MM.1S (cell line): ENCODE results near the gene ST6GAL2.

Source experiments
- DNase-seq: peaks from one replicate; pipeline ENCODE4 v3.0.0-alpha.2; 2015
- H2AFZ ChIP-seq: fragments of 300-600 bp; sonication (generic); 2 replicates; pipeline ENCODE4 v1.6.0; 2016; ENCODE audit warnings: antibody characterized with exemption, low read length
- H3F3A ChIP-seq: fragments of 300-600 bp; sonication (generic); 2 replicates; pipeline ENCODE4 v1.6.1; 2016; ENCODE audit warnings: mild to moderate bottlenecking, antibody characterized with exemption, low read length, moderate library complexity, mixed read lengths; ENCODE audit not compliant: insufficient read depth
- H3K27ac ChIP-seq: fragments of 300-600 bp; sonication (generic); 2 replicates; pipeline ENCODE4 v1.5.1; 2016; ENCODE audit warnings: mild to moderate bottlenecking, low read length
- H3K27me3 ChIP-seq: fragments of 300-600 bp; sonication (generic); replicated peaks from 2 replicates; pipeline ENCODE4 v1.6.0; 2016; ENCODE audit warnings: low read length; ENCODE audit not compliant: insufficient read depth
- H3K36me3 ChIP-seq: fragments of 300-600 bp; sonication (generic); replicated peaks from 2 replicates; pipeline ENCODE4 v1.6.1; 2016; ENCODE audit warnings: mild to moderate bottlenecking, low read length, mixed read lengths; ENCODE audit not compliant: insufficient read depth
- H3K4me1 ChIP-seq: fragments of 300-600 bp; sonication (generic); 2 replicates; pipeline ENCODE4 v1.6.1; 2016; ENCODE audit warnings: low read length, mixed read lengths
- H3K4me2 ChIP-seq: fragments of 300-600 bp; sonication (generic); 2 replicates; pipeline ENCODE4 v1.6.0; 2016; ENCODE audit warnings: low read depth, low read length
- H3K4me3 ChIP-seq: fragments of 300-600 bp; sonication (generic); 2 replicates; pipeline ENCODE4 v1.5.1; 2016; ENCODE audit warnings: low read length, mixed read lengths
- H3K79me2 ChIP-seq: fragments of 300-600 bp; sonication (generic); 2 replicates; pipeline ENCODE4 v1.6.1; 2016; ENCODE audit warnings: mixed run types, low read length, mixed read lengths
- H3K9ac ChIP-seq: fragments of 300-600 bp; sonication (generic); 2 replicates; pipeline ENCODE4 v1.6.1; 2016; ENCODE audit warnings: low read length, mixed read lengths
- H3K9me2 ChIP-seq: fragments of 300-600 bp; sonication (generic); replicated peaks from 2 replicates; pipeline ENCODE4 v1.6.1; 2016; ENCODE audit warnings: mild to moderate bottlenecking, low read length, mixed read lengths; ENCODE audit not compliant: insufficient read depth
- H3K9me3 ChIP-seq: fragments of 300-600 bp; sonication (generic); replicated peaks from 2 replicates; pipeline ENCODE4 v1.6.1; 2016; ENCODE audit warnings: mild to moderate bottlenecking, low read length, mixed read lengths; ENCODE audit not compliant: insufficient read depth
- H4K20me1 ChIP-seq: fragments of 300-600 bp; sonication (generic); 2 replicates; pipeline ENCODE4 v1.6.1; 2016; ENCODE audit warnings: mild to moderate bottlenecking, low read length, moderate library complexity, mixed read lengths; ENCODE audit not compliant: insufficient read depth
- EZH2 ChIP-seq: fragments of 300-600 bp; sonication (generic); optimal IDR thresholded peaks from 2 replicates; pipeline ENCODE3; 2017; ENCODE audit warnings: low read depth, mild to moderate bottlenecking, antibody characterized with exemption, low read length, mixed read lengths
- EZH2phosphoT487 ChIP-seq: fragments of 300-600 bp; sonication (generic); IDR thresholded peaks from 2 replicates; pipeline ENCODE4 v1.6.1; 2018; ENCODE audit warnings: antibody characterized with exemption, low read length
- TF ChIP-seq, protein P1 (sequence below): fragments of 300-600 bp; sonication (generic); IDR thresholded peaks from 2 replicates; pipeline ENCODE4 v1.5.1; 2016; ENCODE audit warnings: antibody characterized with exemption, low read length, mixed read lengths

Gene ST6GAL2

DNA sequence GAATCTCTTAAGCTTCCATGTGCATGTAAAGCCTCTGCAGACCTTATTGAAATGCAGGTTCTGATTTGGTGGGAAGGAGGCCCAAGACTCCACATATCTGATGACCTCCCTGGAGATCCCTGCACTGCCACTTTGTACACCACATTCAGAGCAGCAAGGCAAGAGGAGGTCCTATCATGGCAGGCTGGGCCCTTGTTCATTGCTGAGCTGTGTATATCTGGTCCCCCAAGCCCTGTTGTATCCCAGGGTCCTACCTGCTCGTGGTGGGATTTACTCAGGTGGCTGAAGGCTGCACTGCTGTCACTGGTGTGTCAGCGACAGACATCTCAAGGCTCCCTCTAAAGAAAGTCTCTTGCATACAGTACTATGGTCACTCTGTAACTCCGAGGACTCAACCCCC is 114.2 kb downstream of the ST6GAL2 start:
- no peak overlapping the region for H3K27ac ChIP-seq
- no peak for DNase-seq
- no peaks in the 10 kb centered on the region for H3K9me2 ChIP-seq
- no peak overlapping the region for H3K9ac ChIP-seq
- no peak overlapping the region for H3K4me3 ChIP-seq
- H3K79me2 ChIP-seq = no peaks in the 10 kb centered on the region
- no peaks in the 10 kb centered on the region for H3K36me3 ChIP-seq
- H3K27me3 ChIP-seq = no peaks in the 10 kb centered on the region
- H3K4me2 ChIP-seq = no peak overlapping the region
- no peaks in the 10 kb centered on the region for H3K4me1 ChIP-seq
- no peaks in the 10 kb centered on the region for H3K9me3 ChIP-seq
- TF ChIP-seq, protein P1, sequence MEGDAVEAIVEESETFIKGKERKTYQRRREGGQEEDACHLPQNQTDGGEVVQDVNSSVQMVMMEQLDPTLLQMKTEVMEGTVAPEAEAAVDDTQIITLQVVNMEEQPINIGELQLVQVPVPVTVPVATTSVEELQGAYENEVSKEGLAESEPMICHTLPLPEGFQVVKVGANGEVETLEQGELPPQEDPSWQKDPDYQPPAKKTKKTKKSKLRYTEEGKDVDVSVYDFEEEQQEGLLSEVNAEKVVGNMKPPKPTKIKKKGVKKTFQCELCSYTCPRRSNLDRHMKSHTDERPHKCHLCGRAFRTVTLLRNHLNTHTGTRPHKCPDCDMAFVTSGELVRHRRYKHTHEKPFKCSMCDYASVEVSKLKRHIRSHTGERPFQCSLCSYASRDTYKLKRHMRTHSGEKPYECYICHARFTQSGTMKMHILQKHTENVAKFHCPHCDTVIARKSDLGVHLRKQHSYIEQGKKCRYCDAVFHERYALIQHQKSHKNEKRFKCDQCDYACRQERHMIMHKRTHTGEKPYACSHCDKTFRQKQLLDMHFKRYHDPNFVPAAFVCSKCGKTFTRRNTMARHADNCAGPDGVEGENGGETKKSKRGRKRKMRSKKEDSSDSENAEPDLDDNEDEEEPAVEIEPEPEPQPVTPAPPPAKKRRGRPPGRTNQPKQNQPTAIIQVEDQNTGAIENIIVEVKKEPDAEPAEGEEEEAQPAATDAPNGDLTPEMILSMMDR = no peak
- TF ChIP-seq EZH2 (no peak), EZH2phosphoT487 (no peak)
- no peaks in the 10 kb centered on the region for H4K20me1 ChIP-seq
- no peak overlapping the region for H2AFZ ChIP-seq
- no peaks in the 10 kb centered on the region for H3F3A ChIP-seq

DNA sequence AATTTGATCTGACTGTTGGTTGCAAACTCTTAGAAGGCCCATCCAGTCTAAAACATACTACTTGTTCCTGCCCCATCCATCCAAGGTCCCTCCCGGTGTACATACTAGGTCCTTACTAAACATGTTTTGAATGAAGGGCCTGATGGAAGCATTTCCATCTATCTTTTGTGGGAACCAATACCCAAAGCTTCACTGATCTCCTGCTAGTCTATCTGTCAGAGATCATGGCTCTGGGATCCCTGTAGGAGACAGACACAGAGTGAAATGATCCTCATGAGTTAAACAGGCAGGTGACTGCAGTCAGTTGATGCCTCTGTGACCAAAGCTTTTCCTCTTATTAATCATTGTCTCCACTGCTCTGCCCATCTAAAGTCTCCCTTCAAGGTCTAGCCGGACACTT is 115.0 kb downstream of the ST6GAL2 start:
- Histone ChIP-seq H3K9me2 (no peaks in the 10 kb centered on the region), H4K20me1 (no peaks in the 10 kb centered on the region), H2AFZ (no peak overlapping the region), H3K27ac (no peak overlapping the region), H3F3A (no peaks in the 10 kb centered on the region), H3K36me3 (no peaks in the 10 kb centered on the region), H3K9ac (no peak overlapping the region), H3K4me3 (no peak overlapping the region), H3K4me2 (no peak overlapping the region), H3K9me3 (no peaks in the 10 kb centered on the region), H3K4me1 (no peaks in the 10 kb centered on the region), H3K27me3 (no peaks in the 10 kb centered on the region), H3K79me2 (no peaks in the 10 kb centered on the region)
- no peak for DNase-seq
- TF ChIP-seq, protein P1 = no peak
- no peak for TF ChIP-seq EZH2phosphoT487
- TF ChIP-seq EZH2 = no peak

DNA sequence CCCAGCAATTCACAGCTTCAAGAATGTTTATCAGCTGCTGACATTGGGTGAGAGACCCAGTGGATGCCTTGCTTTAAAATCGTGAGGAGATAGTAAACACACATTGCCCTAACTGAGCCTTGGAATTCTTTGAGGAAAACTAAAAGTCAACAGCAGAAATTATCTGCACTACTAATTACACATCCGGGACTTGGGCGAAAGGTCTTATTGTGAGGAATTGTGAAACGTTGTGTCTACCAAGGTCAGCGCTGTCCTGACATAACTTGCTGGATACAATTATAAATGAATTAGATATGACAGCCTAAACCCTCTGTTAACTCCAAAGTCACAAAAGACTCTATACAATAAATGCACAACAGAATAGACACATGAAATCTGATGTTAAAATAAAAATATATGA is 121.4 kb downstream of the ST6GAL2 start:
- Histone ChIP-seq H3K9me2 (no peaks in the 10 kb centered on the region), H3K9ac (no peak overlapping the region), H3K27me3 (no peaks in the 10 kb centered on the region), H3K79me2 (no peaks in the 10 kb centered on the region), H3F3A (no peaks in the 10 kb centered on the region), H3K4me2 (no peak overlapping the region), H3K36me3 (no peaks in the 10 kb centered on the region), H3K4me3 (no peak overlapping the region), H3K4me1 (no peaks in the 10 kb centered on the region), H3K9me3 (no peaks in the 10 kb centered on the region), H2AFZ (no peak overlapping the region), H4K20me1 (no peaks in the 10 kb centered on the region), H3K27ac (no peak overlapping the region)
- no peak for TF ChIP-seq EZH2phosphoT487
- no peak for TF ChIP-seq EZH2
- TF ChIP-seq, protein P1 = no peak
- DNase-seq = no peak
